Neural progenitor cell (in vitro differentiated cells): Measurements from ENCODE around the gene DENND4A.

Source experiments
- EZH2 ChIP-seq: fragments of 200-600 bp; sonication (generic); IDR thresholded peaks from 2 replicates; pipeline ENCODE4 v1.6.1; 2017; ENCODE audit warnings: antibody characterized with exemption, mild to moderate bottlenecking, moderate library complexity
- EZH2phosphoT487 ChIP-seq: fragments of 200-600 bp; sonication (generic); IDR thresholded peaks from 2 replicates; pipeline ENCODE4 v1.6.1; 2017; ENCODE audit warnings: antibody characterized with exemption
- TF ChIP-seq, protein P1 (sequence below): fragments of 200-600 bp; sonication (generic); IDR thresholded peaks from 2 replicates; pipeline ENCODE4 v1.5.1; 2017; ENCODE audit warnings: antibody characterized with exemption, mild to moderate bottlenecking

DNA sequence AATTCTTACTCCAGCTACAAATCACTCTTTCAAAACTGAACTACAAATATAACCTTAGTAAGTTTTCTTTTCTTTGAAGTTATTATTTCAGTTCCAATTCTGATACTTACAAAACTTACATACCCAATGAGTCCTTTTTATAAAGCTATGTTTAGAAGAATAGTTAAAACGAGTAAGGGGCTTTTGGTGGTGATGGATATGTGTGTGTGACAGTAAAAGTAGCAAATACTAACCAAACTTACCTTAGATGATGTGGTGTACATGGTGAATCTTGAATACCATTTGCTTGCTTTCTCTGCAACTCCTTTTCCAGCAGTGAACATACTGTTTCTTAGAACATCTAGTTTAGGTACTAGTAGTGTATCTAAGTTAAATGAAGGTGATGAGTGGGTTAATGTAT, 101.9 kb downstream of the DENND4A start:
- TF ChIP-seq, protein P1, sequence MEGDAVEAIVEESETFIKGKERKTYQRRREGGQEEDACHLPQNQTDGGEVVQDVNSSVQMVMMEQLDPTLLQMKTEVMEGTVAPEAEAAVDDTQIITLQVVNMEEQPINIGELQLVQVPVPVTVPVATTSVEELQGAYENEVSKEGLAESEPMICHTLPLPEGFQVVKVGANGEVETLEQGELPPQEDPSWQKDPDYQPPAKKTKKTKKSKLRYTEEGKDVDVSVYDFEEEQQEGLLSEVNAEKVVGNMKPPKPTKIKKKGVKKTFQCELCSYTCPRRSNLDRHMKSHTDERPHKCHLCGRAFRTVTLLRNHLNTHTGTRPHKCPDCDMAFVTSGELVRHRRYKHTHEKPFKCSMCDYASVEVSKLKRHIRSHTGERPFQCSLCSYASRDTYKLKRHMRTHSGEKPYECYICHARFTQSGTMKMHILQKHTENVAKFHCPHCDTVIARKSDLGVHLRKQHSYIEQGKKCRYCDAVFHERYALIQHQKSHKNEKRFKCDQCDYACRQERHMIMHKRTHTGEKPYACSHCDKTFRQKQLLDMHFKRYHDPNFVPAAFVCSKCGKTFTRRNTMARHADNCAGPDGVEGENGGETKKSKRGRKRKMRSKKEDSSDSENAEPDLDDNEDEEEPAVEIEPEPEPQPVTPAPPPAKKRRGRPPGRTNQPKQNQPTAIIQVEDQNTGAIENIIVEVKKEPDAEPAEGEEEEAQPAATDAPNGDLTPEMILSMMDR, result no peak
- no peak for TF ChIP-seq EZH2
- TF ChIP-seq EZH2phosphoT487, result no peak
